PC-3 (cell line): ENCODE data around the gene SRGN.

Experiments used
- CTCF ChIP-seq: fragments of 300-600 bp; sonication (generic); conservative IDR thresholded peaks from 2 replicates; pipeline ENCODE4 v1.5.1; 2017; ENCODE audit warnings: antibody characterized with exemption, low read depth, mild to moderate bottlenecking, low read length
- EZH2 ChIP-seq: fragments of 300-600 bp; sonication (generic); IDR thresholded peaks from one replicate; pipeline ENCODE4 v1.6.1; 2017; ENCODE audit warnings: antibody characterized with exemption, mild to moderate bottlenecking, low read length; ENCODE audit not compliant: unreplicated experiment

- no peak for TF ChIP-seq CTCF
- no peak for TF ChIP-seq EZH2
Measured at GRCh38 chr10:69107176-69107490, 19.2 kb downstream of the SRGN start.
